ENCODE measurements around the gene TCF7.

The TCF7 gene

GRCh38 chr5:134130239-134130945 lies 15.9 kb downstream of the TCF7 start:
- POLR2A ChIA-PET: interaction anchor here (0.9 kb wide), 1 partner anchor 16 kb away, joined by 3 read pairs; the partner anchor contains the start of gene TCF7
- no peak for TF ChIP-seq CTCF (IDR thresholded peaks at IDR 0.05; ENCODE audit: control extremely low read depth, extremely low read depth, low read depth, missing control alignments)
- CTCF ChIA-PET: interaction anchor here (0.7 to 15.2 kb wide), 3 partner anchors 8 to 90 kb away, joined by 3 to 111 read pairs (median 3); no protein-coding TSS in a partner anchor
- no peak for DNase-seq (ENCODE audit: extremely low spot score)

GRCh38 chr5:134131165-134131564 lies 16.7 kb downstream of the TCF7 start:
- no peak for TF ChIP-seq CTCF (IDR thresholded peaks at IDR 0.05; ENCODE audit: control extremely low read depth, extremely low read depth, low read depth, missing control alignments)
- CTCF ChIA-PET: interaction anchor here (26.3 kb wide), 1 partner anchor 96 kb away, joined by 882 read pairs; no protein-coding TSS in a partner anchor
- DNase-seq (ENCODE audit: extremely low spot score): no peak
- POLR2A ChIA-PET: no interaction called here

- TF ChIP-seq CTCF (IDR thresholded peaks at IDR 0.05; ENCODE audit: control extremely low read depth, extremely low read depth, low read depth, missing control alignments): no peak
- ChIA-PET POLR2A (interaction anchor here (0.6 to 1.2 kb wide), 2 partner anchors 13 kb away, joined by 3 read pairs; no protein-coding TSS in a partner anchor), CTCF (interaction anchor here (0.6 to 26.3 kb wide), 2 partner anchors 30 to 96 kb away, joined by 3 to 882 read pairs; no protein-coding TSS in a partner anchor)
- DNase-seq (ENCODE audit: extremely low spot score): no peak
Measured at GRCh38 chr5:134131578-134132350, 17.3 kb downstream of the TCF7 start.

- POLR2A ChIA-PET: interaction anchor here (0.6 to 1.7 kb wide), 3 partner anchors 12 to 33 kb away, joined by 3 to 4 read pairs (median 3); no protein-coding TSS in a partner anchor
- TF ChIP-seq CTCF (IDR thresholded peaks at IDR 0.05; ENCODE audit: control extremely low read depth, extremely low read depth, low read depth, missing control alignments): peak; percentile 62
- peak; percentile 80 for DNase-seq (ENCODE audit: extremely low spot score)
- CTCF ChIA-PET: interaction anchor here (26.3 kb wide), 1 partner anchor 97 kb away, joined by 882 read pairs; no protein-coding TSS in a partner anchor
Measured at GRCh38 chr5:134132372-134133187, 18.1 kb downstream of the TCF7 start.

- no peak for TF ChIP-seq CTCF (IDR thresholded peaks at IDR 0.05; ENCODE audit: control extremely low read depth, extremely low read depth, low read depth, missing control alignments)
- DNase-seq (ENCODE audit: extremely low spot score): no peak
- CTCF ChIA-PET: interaction anchor here (26.3 kb wide), 1 partner anchor 98 kb away, joined by 882 read pairs; no protein-coding TSS in a partner anchor
- POLR2A ChIA-PET: interaction anchor here (1.7 kb wide), 1 partner anchor 34 kb away, joined by 4 read pairs; no protein-coding TSS in a partner anchor
Measured at GRCh38 chr5:134133188-134133994, 18.9 kb downstream of the TCF7 start.
